WERI-Rb-1 (cell line): Measurements from ENCODE around the gene ITPR2.
"Not testable (repeated sequence)": the region's sequence is repeated elsewhere in the genome, so short reads cannot be mapped to it uniquely, and the experiment has no call there.

ENCODE experiments used
- DNase-seq: peaks from one replicate; pipeline ENCODE4 v3.0.0-alpha.2; 2020
- H3K27ac ChIP-seq: fragments of 250-450 bp; sonication (Bioruptor Pico); 2 replicates; pipeline ENCODE4 v1.5.1; 2020; ENCODE audit warnings: mild to moderate bottlenecking, moderate library complexity
- H3K27me3 ChIP-seq: fragments of 250-450 bp; sonication (Bioruptor Pico); 2 replicates; pipeline ENCODE4 v1.5.1; 2021; ENCODE audit warnings: mild to moderate bottlenecking, low read depth, moderate library complexity; ENCODE audit not compliant: insufficient read depth, severe bottlenecking
- H3K36me3 ChIP-seq: fragments of 250-450 bp; sonication (Bioruptor Pico); 2 replicates; pipeline ENCODE4 v1.5.1; 2020; ENCODE audit warnings: mild to moderate bottlenecking, moderate library complexity
- H3K4me3 ChIP-seq: 2 replicates; pipeline ENCODE4 v1.5.1; 2011; ENCODE audit warnings: low read depth, mild to moderate bottlenecking, control low read depth, low read length
- H3K9me3 ChIP-seq: fragments of 250-450 bp; sonication (Bioruptor Pico); 2 replicates; pipeline ENCODE4 v1.5.1; 2021; ENCODE audit warnings: mild to moderate bottlenecking, moderate library complexity; ENCODE audit not compliant: severe bottlenecking
- TF ChIP-seq, protein P1 (sequence below): IDR thresholded peaks from 2 replicates; pipeline ENCODE4 v1.5.1; 2011; ENCODE audit warnings: low read depth, mild to moderate bottlenecking, control low read depth, inconsistent platforms, low read length

Gene ITPR2

DNA sequence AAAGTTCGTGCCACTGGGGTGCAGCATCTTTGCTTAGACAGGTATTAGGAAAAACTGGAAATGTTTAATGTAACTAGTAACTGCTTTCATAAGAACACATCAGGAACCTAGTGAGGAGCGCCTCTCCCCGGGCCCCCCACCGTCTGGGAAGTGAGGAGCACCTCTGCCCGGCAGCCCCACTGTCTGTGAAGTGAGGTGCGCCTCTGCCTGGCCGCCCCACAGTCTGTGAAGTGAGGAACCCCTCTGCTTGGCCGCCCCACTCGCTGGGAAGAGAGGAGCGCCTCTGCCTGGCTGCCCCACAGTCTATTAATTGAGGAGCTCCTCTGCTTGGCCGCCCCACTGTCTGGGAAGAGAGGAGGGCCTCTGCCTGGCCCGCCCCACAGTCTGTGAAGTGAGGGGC, 224.7 kb downstream of the ITPR2 start:
- no peaks in the 10 kb centered on the region for H3K36me3 ChIP-seq
- no peak for DNase-seq
- no peaks in the 10 kb centered on the region for H3K9me3 ChIP-seq
- H3K4me3 ChIP-seq = no peak overlapping the region
- no peak overlapping the region for H3K27ac ChIP-seq
- TF ChIP-seq, protein P1, sequence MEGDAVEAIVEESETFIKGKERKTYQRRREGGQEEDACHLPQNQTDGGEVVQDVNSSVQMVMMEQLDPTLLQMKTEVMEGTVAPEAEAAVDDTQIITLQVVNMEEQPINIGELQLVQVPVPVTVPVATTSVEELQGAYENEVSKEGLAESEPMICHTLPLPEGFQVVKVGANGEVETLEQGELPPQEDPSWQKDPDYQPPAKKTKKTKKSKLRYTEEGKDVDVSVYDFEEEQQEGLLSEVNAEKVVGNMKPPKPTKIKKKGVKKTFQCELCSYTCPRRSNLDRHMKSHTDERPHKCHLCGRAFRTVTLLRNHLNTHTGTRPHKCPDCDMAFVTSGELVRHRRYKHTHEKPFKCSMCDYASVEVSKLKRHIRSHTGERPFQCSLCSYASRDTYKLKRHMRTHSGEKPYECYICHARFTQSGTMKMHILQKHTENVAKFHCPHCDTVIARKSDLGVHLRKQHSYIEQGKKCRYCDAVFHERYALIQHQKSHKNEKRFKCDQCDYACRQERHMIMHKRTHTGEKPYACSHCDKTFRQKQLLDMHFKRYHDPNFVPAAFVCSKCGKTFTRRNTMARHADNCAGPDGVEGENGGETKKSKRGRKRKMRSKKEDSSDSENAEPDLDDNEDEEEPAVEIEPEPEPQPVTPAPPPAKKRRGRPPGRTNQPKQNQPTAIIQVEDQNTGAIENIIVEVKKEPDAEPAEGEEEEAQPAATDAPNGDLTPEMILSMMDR = no peak
- no peaks in the 10 kb centered on the region for H3K27me3 ChIP-seq

GRCh38 chr12:26606911-26607310, 226.1 kb downstream of the ITPR2 start:
- TF ChIP-seq, protein P1 = no peak
- no peaks in the 10 kb centered on the region for H3K9me3 ChIP-seq
- no peaks in the 10 kb centered on the region; the same call in 1 of the 2 replicates for H3K36me3 ChIP-seq
- no peak for DNase-seq
- H3K27me3 ChIP-seq = no peaks in the 10 kb centered on the region
- no peak overlapping the region for H3K4me3 ChIP-seq
- H3K27ac ChIP-seq = no peak overlapping the region

- not testable (repeated sequence) for H3K36me3 ChIP-seq, H3K9me3 ChIP-seq, H3K4me3 ChIP-seq, DNase-seq, H3K27ac ChIP-seq, H3K27me3 ChIP-seq
These were observed 228.2 kb downstream of the ITPR2 start for GRCh38 chr12:26604813-26605212.

GRCh38 chr12:26599096-26599695, 233.8 kb downstream of the ITPR2 start:
- Histone ChIP-seq H3K9me3 (no peaks in the 10 kb centered on the region), H3K27me3 (no peaks in the 10 kb centered on the region), H3K36me3 (no peaks in the 10 kb centered on the region; the same call in 1 of the 2 replicates), H3K27ac (no peak overlapping the region), H3K4me3 (no peak overlapping the region)
- TF ChIP-seq, protein P1 = no peak
- no peak for DNase-seq

DNA sequence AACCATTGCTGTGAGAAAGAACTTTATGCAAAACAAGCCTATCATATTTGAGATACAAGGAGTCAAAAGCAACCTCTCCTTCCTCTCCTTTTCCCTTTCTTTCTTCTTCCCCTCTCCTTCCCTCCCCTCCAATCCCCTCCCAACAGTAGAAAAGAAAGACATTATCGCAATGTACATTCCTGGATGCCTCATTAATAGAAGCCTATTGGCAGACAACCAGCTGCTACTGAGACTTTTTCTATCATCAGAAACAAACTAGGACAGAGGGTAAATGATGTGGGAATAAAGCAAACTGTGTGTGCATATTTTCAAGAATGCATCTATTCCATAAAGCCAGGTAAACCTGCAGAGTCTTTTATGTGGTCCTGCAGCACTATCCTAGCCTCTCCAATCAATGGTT, 237.2 kb downstream of the ITPR2 start:
- Histone ChIP-seq H3K9me3 (no peaks in the 10 kb centered on the region), H3K4me3 (no peak overlapping the region), H3K27me3 (no peaks in the 10 kb centered on the region), H3K36me3 (no peaks in the 10 kb centered on the region), H3K27ac (no peak overlapping the region)
- DNase-seq = no peak
- TF ChIP-seq, protein P1 = no peak

DNA sequence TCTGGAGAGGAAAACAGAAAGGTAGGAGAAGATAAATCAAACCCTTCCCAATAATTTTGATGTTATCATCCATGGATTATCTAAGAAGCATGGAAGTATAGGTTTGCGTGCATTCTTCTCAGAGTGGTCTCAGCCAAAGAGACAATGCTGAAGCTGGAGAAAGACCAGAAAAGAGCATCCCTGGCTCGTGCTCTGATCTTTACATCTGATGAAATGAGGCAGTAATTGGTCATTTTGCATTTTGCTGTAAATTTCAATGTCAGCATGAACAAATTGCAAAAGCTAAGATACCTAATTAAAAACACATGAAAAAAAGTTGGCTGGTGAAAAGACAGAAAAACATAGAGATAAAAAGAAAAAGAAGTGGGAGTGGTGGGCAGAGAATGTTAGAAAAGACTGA, 252.4 kb downstream of the ITPR2 start:
- H3K27ac ChIP-seq = no peak overlapping the region

More for the DNA sequence above, 252.4 kb downstream of the ITPR2 start:
- H3K27me3 ChIP-seq = no peaks in the 10 kb centered on the region
- no peak for DNase-seq
- H3K9me3 ChIP-seq = no peaks in the 10 kb centered on the region
- no peaks in the 10 kb centered on the region for H3K36me3 ChIP-seq
- H3K4me3 ChIP-seq = no peak overlapping the region
- TF ChIP-seq, protein P1 = no peak
